Fibroblast of lung (primary cell): ENCODE results near the gene TREML4. TPM values are rescaled to one million over a fixed set of nuclear protein-coding genes. Genes with fewer than 3 reads are reported as not detected.
A peak's percentile ranks its signal among the peaks of the same experiment; 100 is the strongest.

Experiments used
- DNase-seq, 2 donors: peaks; one replicate each; pipeline versions ENCODE4 v3.0.0 to v3.0.0-alpha.2; 2010; ENCODE audit warnings: low read depth in 2 of 2
- H2AFZ ChIP-seq: 2 replicates; pipeline ENCODE4 v1.5.1; 2012; ENCODE audit warnings: low read length, control low read depth, inconsistent platforms
- H3K27ac ChIP-seq: 2 replicates; pipeline ENCODE4 v1.5.1; 2011; ENCODE audit warnings: low read length, control low read depth; ENCODE audit not compliant: insufficient read depth
- H3K27me3 ChIP-seq: 2 replicates; pipeline ENCODE4 v1.5.1; 2011; ENCODE audit warnings: mild to moderate bottlenecking, low read length; ENCODE audit not compliant: control insufficient read depth, insufficient read depth
- H3K36me3 ChIP-seq: 2 replicates; pipeline ENCODE4 v1.5.1; 2011; ENCODE audit warnings: low read length; ENCODE audit not compliant: control insufficient read depth, insufficient read depth
- H3K4me1 ChIP-seq: 2 replicates; pipeline ENCODE4 v1.5.1; 2011; ENCODE audit warnings: low read length; ENCODE audit not compliant: control insufficient read depth, insufficient read depth; ENCODE audit errors: extremely low read depth
- H3K4me2 ChIP-seq: 2 replicates; pipeline ENCODE4 v1.5.1; 2011; ENCODE audit warnings: low read length, control low read depth; ENCODE audit not compliant: insufficient read depth; ENCODE audit errors: extremely low read depth
- H3K4me3 ChIP-seq, 4 experiments: fragments of 200-600 bp in 1 of 4; sonication (generic) in 1 of 4; replicated peaks in 1 of 4; 2 replicates each; pipeline ENCODE4 v1.5.1; 2011 to 2016; ENCODE audit warnings: low read length in 4 of 4, low read depth in 3 of 4, mild to moderate bottlenecking in 3 of 4, control low read depth in 2 of 4, inconsistent platforms in 1 of 4, mixed read lengths in 1 of 4; ENCODE audit not compliant: insufficient read depth in 1 of 4; ENCODE audit errors: control extremely low read depth in 1 of 4
- H3K79me2 ChIP-seq: 2 replicates; pipeline ENCODE4 v1.5.1; 2012; ENCODE audit warnings: mild to moderate bottlenecking, low read length, inconsistent platforms; ENCODE audit not compliant: control insufficient read depth, insufficient read depth
- H3K9ac ChIP-seq: 2 replicates; pipeline ENCODE4 v1.5.1; 2011; ENCODE audit warnings: mild to moderate bottlenecking, low read length, control low read depth; ENCODE audit not compliant: insufficient read depth
- H3K9me3 ChIP-seq: 2 replicates; pipeline ENCODE4 v1.5.1; 2012; ENCODE audit warnings: low read depth, low read length; ENCODE audit not compliant: control insufficient read depth, insufficient read depth
- H4K20me1 ChIP-seq: 2 replicates; pipeline ENCODE4 v1.5.1; 2011; ENCODE audit warnings: low read length; ENCODE audit not compliant: control insufficient read depth, insufficient read depth; ENCODE audit errors: extremely low read depth
- CTCF ChIP-seq, 2 donors: IDR thresholded peaks in 1 of 2; conservative IDR thresholded peaks in 1 of 2; 1 replicate in 1 of 2; 2 replicates in 1 of 2; pipeline ENCODE4 v1.5.1; 2011 to 2012; ENCODE audit warnings: low read length in 2 of 2, control low read depth in 1 of 2, inconsistent platforms in 1 of 2, low read depth in 1 of 2, mild to moderate bottlenecking in 1 of 2
- EZH2 ChIP-seq: IDR thresholded peaks from 2 replicates; pipeline ENCODE4 v1.5.1; 2012; ENCODE audit warnings: low read length, control low read depth, mild to moderate bottlenecking; ENCODE audit errors: missing control alignments
- polyA plus RNA-seq, 2 donors: library from polyadenylated mRNA; depleted of rRNA in 1 of 2; stranded (reverse) in 1 of 2; unstranded in 1 of 2; fragments of >200 nt; gene quantifications; 2 replicates each; pipeline ENCODE4 v1.2.1, GENCODE V29; 2011 to 2012; ENCODE audit warnings: missing spikeins in 1 of 2
- total RNA-seq: library from RNA; depleted of rRNA; stranded (reverse); fragments of >200 nt; gene quantifications from 2 replicates; pipeline ENCODE4 v1.2.1, GENCODE V29; 2014

TREML4 gene
- total and polyA plus RNA-seq, 2 donors (not counting 1 experiment from before 2014, with no cell fraction given), result not detected

- H4K20me1 ChIP-seq, result no peaks in the 10 kb centered on the region
- H3K79me2 ChIP-seq, result no peaks in the 10 kb centered on the region
- H3K27me3 ChIP-seq, result no peaks in the 10 kb centered on the region
- no peak overlapping the region for H3K4me2 ChIP-seq
- DNase-seq, result peak; percentile 45 to 51
- no peak overlapping the region for H3K4me3 ChIP-seq
- H3K4me1 ChIP-seq, result no peaks in the 10 kb centered on the region
- H3K27ac ChIP-seq, result no peak overlapping the region
- H3K36me3 ChIP-seq, result no peaks in the 10 kb centered on the region
- no peak overlapping the region for H3K9ac ChIP-seq
- TF ChIP-seq CTCF (conservative IDR thresholded peaks at IDR 0.05 in 1 of 2, IDR thresholded peaks at IDR 0.05 in 1 of 2; ENCODE audit: low read depth in 1 of 2, low read length in 2 of 2), result peak; percentile 50 to 60
- TF ChIP-seq EZH2, result no peak
- H2AFZ ChIP-seq, result no peak overlapping the region
- no peaks in the 10 kb centered on the region for H3K9me3 ChIP-seq
These were observed 45.8 kb upstream of the TREML4 start for GRCh38 chr6:41182069-41183034.

- Histone ChIP-seq H3K79me2 (no peaks in the 10 kb centered on the region), H3K4me2 (no peak overlapping the region), H3K27ac (no peak overlapping the region), H2AFZ (no peak overlapping the region), H3K4me3 (no peak overlapping the region), H3K36me3 (no peaks in the 10 kb centered on the region), H3K9me3 (no peaks in the 10 kb centered on the region), H3K27me3 (no peaks in the 10 kb centered on the region), H4K20me1 (no peaks in the 10 kb centered on the region), H3K9ac (no peak overlapping the region), H3K4me1 (no peaks in the 10 kb centered on the region)
- DNase-seq, result no peak
- TF ChIP-seq EZH2 (no peak), CTCF (conservative IDR thresholded peaks at IDR 0.05 in 1 of 2, IDR thresholded peaks at IDR 0.05 in 1 of 2; ENCODE audit: low read depth in 1 of 2, low read length in 2 of 2) (no peak)
These were observed 43.4 kb upstream of the TREML4 start for GRCh38 chr6:41184761-41185160.

GRCh38 chr6:41186031-41186562, 42.1 kb upstream of the TREML4 start:
- no peak for DNase-seq
- Histone ChIP-seq H3K79me2 (no peaks in the 10 kb centered on the region), H3K9ac (no peak overlapping the region), H3K9me3 (no peaks in the 10 kb centered on the region), H3K36me3 (no peaks in the 10 kb centered on the region), H3K4me2 (no peak overlapping the region), H3K27me3 (no peaks in the 10 kb centered on the region), H2AFZ (no peak overlapping the region), H4K20me1 (no peaks in the 10 kb centered on the region), H3K4me3 (no peak overlapping the region), H3K4me1 (no peaks in the 10 kb centered on the region), H3K27ac (no peak overlapping the region)
- TF ChIP-seq EZH2 (no peak), CTCF (conservative IDR thresholded peaks at IDR 0.05 in 1 of 2, IDR thresholded peaks at IDR 0.05 in 1 of 2; ENCODE audit: low read depth in 1 of 2, low read length in 2 of 2) (no peak)
